ENCODE results near the gene NSRP1. TPM values are rescaled to one million over a fixed set of nuclear protein-coding genes. Genes with fewer than 3 reads are reported as not detected.

The NSRP1 gene
- total RNA-seq, 1 donor from 2014 or later, result 33.1 TPM

GRCh38 chr17:30160419-30161172 is 44.0 kb downstream of the NSRP1 start:
- intact Hi-C loops (cut with DNase I), result no loop called here
- Histone ChIP-seq H3K4me3 (no peak overlapping the region), H3K4me1 (no peaks in the 10 kb centered on the region), H3K9me3 (no peaks in the 10 kb centered on the region), H3K27me3 (ENCODE audit: low read depth) (no peaks in the 10 kb centered on the region), H3K27ac (no peak overlapping the region), H3K36me3 (peaks cover 16% of the 10 kb centered on the region)
- ATAC-seq, result no peak
- DNase-seq, result no peak
- no peak for TF ChIP-seq CTCF (IDR thresholded peaks at IDR 0.05)

DNA sequence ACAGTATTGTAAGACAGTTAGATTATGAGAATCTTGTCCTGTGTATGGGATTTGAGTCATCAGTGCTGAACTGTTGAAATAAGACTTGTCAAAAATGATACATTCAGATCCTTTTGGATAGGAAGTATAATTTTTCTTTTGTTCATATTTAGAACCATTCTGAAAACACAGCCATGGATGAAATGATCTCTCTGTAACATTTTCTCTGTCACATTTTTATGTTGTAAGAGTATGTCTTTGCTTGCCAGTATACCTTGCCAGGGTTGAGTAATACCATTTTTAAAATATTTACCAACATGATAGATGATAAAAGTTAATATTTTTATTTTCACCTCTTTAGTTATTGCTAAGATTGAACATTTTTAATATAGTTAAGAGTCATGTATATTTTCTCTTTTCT is 45.0 kb downstream of the NSRP1 start:
- TF ChIP-seq CTCF (IDR thresholded peaks at IDR 0.05), result no peak
- Histone ChIP-seq H3K4me1 (no peaks in the 10 kb centered on the region), H3K27ac (no peak overlapping the region), H3K36me3 (peaks cover 16% of the 10 kb centered on the region), H3K9me3 (no peaks in the 10 kb centered on the region), H3K27me3 (ENCODE audit: low read depth) (no peaks in the 10 kb centered on the region), H3K4me3 (no peak overlapping the region)
- intact Hi-C loops (cut with DNase I), result no loop called here
- DNase-seq, result no peak
- no peak for ATAC-seq

- H3K27me3 ChIP-seq (ENCODE audit: low read depth), result no peaks in the 10 kb centered on the region
- ATAC-seq, result no peak
- peaks cover 16% of the 10 kb centered on the region for H3K36me3 ChIP-seq
- H3K4me1 ChIP-seq, result no peaks in the 10 kb centered on the region
- no peak for DNase-seq
- no peak for TF ChIP-seq CTCF (IDR thresholded peaks at IDR 0.05)
- intact Hi-C loops (cut with DNase I), result no loop called here
- no peaks in the 10 kb centered on the region for H3K9me3 ChIP-seq
- H3K27ac ChIP-seq, result no peak overlapping the region
- no peak overlapping the region for H3K4me3 ChIP-seq
Observed at GRCh38 chr17:30164531-30164930, 47.9 kb downstream of the NSRP1 start.

- ATAC-seq, result no peak
- Histone ChIP-seq H3K27ac (no peak overlapping the region), H3K36me3 (peaks cover 16% of the 10 kb centered on the region), H3K9me3 (no peaks in the 10 kb centered on the region), H3K27me3 (ENCODE audit: low read depth) (no peaks in the 10 kb centered on the region), H3K4me1 (no peaks in the 10 kb centered on the region), H3K4me3 (no peak overlapping the region)
- intact Hi-C loops (cut with DNase I), result no loop called here
- no peak for TF ChIP-seq CTCF (IDR thresholded peaks at IDR 0.05)
- no peak for DNase-seq
Observed at GRCh38 chr17:30165147-30165546, 48.5 kb downstream of the NSRP1 start.

GRCh38 chr17:30165960-30166359 is 49.3 kb downstream of the NSRP1 start:
- Histone ChIP-seq H3K4me3 (no peak overlapping the region), H3K4me1 (no peaks in the 10 kb centered on the region), H3K27ac (no peak overlapping the region), H3K27me3 (ENCODE audit: low read depth) (no peaks in the 10 kb centered on the region), H3K36me3 (peaks cover 16% of the 10 kb centered on the region), H3K9me3 (no peaks in the 10 kb centered on the region)
- ATAC-seq (no peak), DNase-seq (no peak)
- intact Hi-C loops (cut with DNase I), result no loop called here
- no peak for TF ChIP-seq CTCF (IDR thresholded peaks at IDR 0.05)
